Common myeloid progenitor, CD34-positive (primary cell): Measurements from ENCODE around the gene STMN1.
A peak's percentile ranks its signal among the peaks of the same experiment; 100 is the strongest.
"Not testable (repeated sequence)": the region's sequence is repeated elsewhere in the genome, so short reads cannot be mapped to it uniquely, and the experiment has no call there.

Experiments
- CTCF ChIA-PET: fragments of 350-600 bp; sonication (Branson Sonifier 250); formaldehyde crosslinking; loops from one replicate; lab custom pipeline; 2021; ENCODE audit warnings: antibody characterized with exemption; lab: Charles Lee
- POLR2A ChIA-PET: fragments of 350-600 bp; sonication (Branson Sonifier 250); formaldehyde crosslinking; loops from one replicate; lab custom pipeline; 2021; ENCODE audit warnings: antibody characterized with exemption; lab: Charles Lee
- DNase-seq, 3 donors: peaks; one replicate each; pipeline versions ENCODE4 v3.0.0 to v3.0.0-alpha.2; 2013
- H3K27ac ChIP-seq, 2 experiments: 1 replicate in 1 of 2; 2 replicates in 1 of 2; pipeline ENCODE4 v1.7.0; 2013; ENCODE audit warnings: inconsistent platforms in 2 of 2, low read length in 2 of 2, mild to moderate bottlenecking in 2 of 2, low read depth in 1 of 2, moderate library complexity in 1 of 2; ENCODE audit not compliant: severe bottlenecking in 2 of 2, insufficient read depth in 1 of 2, poor library complexity in 1 of 2
- H3K27me3 ChIP-seq, 5 experiments: replicated peaks in 2 of 5; 1 replicate in 3 of 5; 2 replicates in 2 of 5; pipeline versions ENCODE4 v1.6.1 to v1.7.0; 2013; ENCODE audit warnings: low read length in 4 of 5, mild to moderate bottlenecking in 2 of 5, moderate library complexity in 2 of 5, inconsistent platforms in 1 of 5; ENCODE audit not compliant: insufficient read depth in 5 of 5, control insufficient read depth in 4 of 5
- H3K36me3 ChIP-seq, 4 experiments: 1 replicate in 2 of 4; 2 replicates in 2 of 4; pipeline versions ENCODE4 v1.6.1 to v1.7.0; 2013; ENCODE audit warnings: low read length in 3 of 4, control low read depth in 1 of 4, mild to moderate bottlenecking in 1 of 4; ENCODE audit not compliant: control insufficient read depth in 4 of 4, insufficient read depth in 4 of 4
- H3K4me1 ChIP-seq, 4 experiments: 1 replicate in 3 of 4; 2 replicates in 1 of 4; pipeline versions ENCODE4 v1.6.1 to v1.7.1; 2013; ENCODE audit warnings: low read length in 3 of 4, mild to moderate bottlenecking in 3 of 4, control low read depth in 1 of 4, inconsistent platforms in 1 of 4, moderate library complexity in 1 of 4; ENCODE audit not compliant: control insufficient read depth in 4 of 4, insufficient read depth in 4 of 4; ENCODE audit errors: control extremely low read depth in 1 of 4
- H3K4me3 ChIP-seq, 7 experiments: 1 replicate in 4 of 7; 2 replicates in 3 of 7; pipeline versions ENCODE4 v1.5.1 to v1.7.0; 2013; ENCODE audit warnings: mild to moderate bottlenecking in 7 of 7, low read length in 6 of 7, moderate library complexity in 6 of 7, inconsistent platforms in 2 of 7, low read depth in 2 of 7, control low read depth in 1 of 7; ENCODE audit not compliant: insufficient read depth in 4 of 7, control insufficient read depth in 1 of 7; ENCODE audit errors: extremely low read depth in 1 of 7
- H3K9me3 ChIP-seq, 5 experiments: 1 replicate in 4 of 5; 2 replicates in 1 of 5; pipeline versions ENCODE4 v1.6.1 to v1.7.1; 2013; ENCODE audit warnings: low read length in 4 of 5, mild to moderate bottlenecking in 2 of 5, inconsistent platforms in 1 of 5, low read depth in 1 of 5, moderate library complexity in 1 of 5; ENCODE audit not compliant: control insufficient read depth in 4 of 5, insufficient read depth in 2 of 5; ENCODE audit errors: control extremely low read depth in 1 of 5
- WGBS: methylation state at CpG from one replicate; pipeline ENCODE4 v1.1.5; 2013; ENCODE audit not compliant: insufficient coverage; 5-methylcytosine and 5-hydroxymethylcytosine counted together

STMN1 gene

DNA sequence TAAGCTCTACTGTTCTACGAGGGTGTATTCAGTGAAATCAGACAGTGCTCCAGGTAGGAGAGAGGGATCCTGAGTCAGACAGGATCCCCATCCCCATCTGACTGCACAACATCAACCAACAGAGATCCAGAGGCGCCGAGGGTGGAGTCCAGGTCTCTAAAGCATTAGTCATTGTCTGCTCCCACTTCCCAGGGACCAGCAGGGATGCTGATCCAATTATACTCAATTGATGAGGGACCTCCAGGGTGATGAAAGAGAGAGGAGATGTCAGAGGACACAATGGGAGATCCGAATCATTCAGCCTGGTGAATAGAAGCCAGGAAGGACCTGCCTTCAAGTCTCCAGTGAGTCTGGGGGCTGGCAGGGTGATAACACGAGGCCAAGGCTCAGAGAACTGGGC, 39.5 kb upstream of the STMN1 start:
- Histone ChIP-seq H3K27me3 (no peaks in the 10 kb centered on the region), H3K4me1 (no peaks in the 10 kb centered on the region), H3K27ac (no peak overlapping the region), H3K4me3 (no peak overlapping the region), H3K9me3 (peaks cover 0 to 19% (median 6%) of the 10 kb centered on the region in 5 experiments), H3K36me3 (peaks cover 0 to 2% (median 0%) of the 10 kb centered on the region in 4 experiments)
- no peak for DNase-seq
- WGBS = 96% methylated on average over 4 of the region's 5 CpGs
- ChIA-PET CTCF (interaction anchor here (0.9 kb wide), 1 partner anchor 16 kb away, joined by 3 read pairs; no protein-coding TSS in a partner anchor), POLR2A (interaction anchor here (0.6 kb wide), 1 partner anchor 57 kb away, joined by 4 read pairs; no protein-coding TSS in a partner anchor)

DNA sequence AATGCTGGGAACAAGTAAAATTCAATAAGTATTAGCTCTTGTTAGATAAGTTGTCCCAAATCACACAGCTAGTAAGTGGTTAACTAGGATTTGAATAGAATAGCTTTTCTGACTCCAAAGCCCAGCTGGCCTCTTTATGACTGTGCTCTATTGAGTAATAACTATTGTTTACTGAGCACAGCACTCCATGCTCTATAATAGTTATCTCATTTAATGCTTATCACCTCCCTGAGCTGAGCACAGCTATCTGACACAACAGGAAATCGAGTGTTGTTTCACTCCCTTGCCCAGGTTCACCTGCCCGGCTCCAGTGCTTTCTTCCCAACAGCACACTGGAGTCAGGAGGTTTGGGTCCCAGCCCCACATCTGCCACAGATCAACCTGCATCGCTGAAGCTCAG, 38.8 kb upstream of the STMN1 start:
- no peaks in the 10 kb centered on the region for H3K27me3 ChIP-seq
- no peak overlapping the region for H3K4me3 ChIP-seq
- DNase-seq = no peak
- H3K36me3 ChIP-seq = peaks cover 0 to 2% (median 0%) of the 10 kb centered on the region in 4 experiments
- H3K4me1 ChIP-seq = no peaks in the 10 kb centered on the region
- H3K27ac ChIP-seq = no peak overlapping the region
- WGBS = 100% methylated on average over 3 of the region's 3 CpGs
- CTCF ChIA-PET = interaction anchor here (0.6 to 0.9 kb wide), 2 partner anchors 17 to 24 kb away, joined by 3 read pairs; no protein-coding TSS in a partner anchor
- peaks cover 0 to 19% (median 6%) of the 10 kb centered on the region in 5 experiments for H3K9me3 ChIP-seq
- POLR2A ChIA-PET = interaction anchor here (0.7 kb wide), 1 partner anchor 24 kb away, joined by 3 read pairs; no protein-coding TSS in a partner anchor

GRCh38 chr1:25943511-25943910, 37.3 kb upstream of the STMN1 start:
- CTCF ChIA-PET, POLR2A ChIA-PET: not testable (repeated sequence)
- 85% methylated on average over 5 of the region's 5 CpGs for WGBS

DNA sequence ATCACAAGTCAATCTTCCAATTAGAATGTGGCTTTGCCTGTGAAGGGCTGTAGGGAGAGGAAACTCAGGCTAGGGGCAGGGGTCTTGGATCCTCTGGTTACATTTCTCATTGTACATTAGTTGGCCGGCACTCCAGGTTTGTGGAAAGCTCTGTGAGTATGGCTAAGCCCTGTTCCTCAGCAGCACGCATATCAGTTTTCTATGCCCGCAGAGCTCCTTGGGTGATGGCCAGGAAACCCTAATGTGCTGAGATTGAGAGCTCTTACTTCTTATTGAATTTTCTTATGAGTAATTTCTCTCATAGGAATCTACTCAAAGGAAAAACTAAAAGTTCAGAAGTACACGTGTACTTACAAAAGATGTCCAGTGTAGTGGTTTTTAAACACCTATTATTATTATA, 30.7 kb upstream of the STMN1 start:
- no peak for DNase-seq
- Histone ChIP-seq H3K4me1 (no peaks in the 10 kb centered on the region), H3K36me3 (no peaks in the 10 kb centered on the region), H3K4me3 (no peak overlapping the region), H3K27ac (no peak overlapping the region), H3K9me3 (no peaks in the 10 kb centered on the region), H3K27me3 (no peaks in the 10 kb centered on the region)
- ChIA-PET POLR2A (no interaction called here), CTCF (interaction anchor here (1.2 kb wide), 1 partner anchor 14 kb away, joined by 4 read pairs; no protein-coding TSS in a partner anchor)
- 100% methylated on average over 3 of the region's 4 CpGs for WGBS

More at GRCh38 chr1:25943511-25943910, 37.3 kb upstream of the STMN1 start:
- not testable (repeated sequence) for H3K4me1 ChIP-seq, H3K36me3 ChIP-seq, H3K4me3 ChIP-seq, H3K27ac ChIP-seq, H3K27me3 ChIP-seq, DNase-seq
- H3K9me3 ChIP-seq = peaks cover 0 to 19% (median 6%) of the 10 kb centered on the region in 5 experiments

DNA sequence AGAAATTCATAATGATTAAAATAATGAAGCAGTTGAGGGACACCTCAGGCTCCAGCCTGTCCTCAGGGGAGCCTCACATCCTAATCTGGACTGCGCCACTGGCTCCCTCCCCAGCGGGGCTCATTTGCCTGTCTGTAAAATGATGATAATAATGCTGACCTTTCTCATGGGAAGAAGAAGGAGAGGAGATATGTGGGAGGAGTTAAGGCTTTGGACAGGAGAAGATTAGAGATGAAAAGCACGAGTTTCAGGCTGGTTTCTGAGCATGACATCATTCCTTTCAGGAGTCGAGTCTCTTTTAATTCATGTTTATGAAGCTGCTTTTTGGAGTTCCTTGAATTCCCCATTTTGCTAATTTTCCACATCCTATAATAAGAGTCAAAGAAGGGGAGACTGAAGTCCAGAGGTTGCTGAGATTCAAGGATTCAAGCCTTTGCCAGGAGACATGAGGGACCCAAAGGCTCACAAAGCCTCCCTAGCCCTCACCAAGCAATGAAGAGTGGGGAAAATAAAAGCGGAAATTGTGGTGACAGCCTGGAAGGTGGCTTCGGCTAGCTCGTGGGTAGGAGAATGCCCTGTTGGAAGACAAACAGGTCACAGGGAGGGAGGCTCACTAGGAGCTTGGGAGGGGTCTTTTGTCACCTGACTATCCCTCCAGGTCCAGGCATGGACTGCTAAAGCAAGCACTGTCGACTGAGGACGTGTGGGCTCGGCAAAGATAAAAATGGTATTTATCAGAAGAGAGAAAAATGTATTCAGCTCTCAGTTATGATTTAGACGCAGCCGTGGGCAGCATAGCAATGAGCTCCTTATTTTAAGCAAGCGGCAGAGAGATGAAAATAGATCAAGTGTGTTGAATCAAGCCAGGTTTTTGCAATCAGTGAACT, 27.5 kb upstream of the STMN1 start:
- peak overlapping the region in 1 of 2 experiments; percentile 41 for H3K27ac ChIP-seq
- peak in 1 of 3 donors; percentile 16 for DNase-seq
- ChIA-PET CTCF (interaction anchor here (1.0 kb wide), 1 partner anchor 37 kb away, joined by 3 read pairs; no protein-coding TSS in a partner anchor), POLR2A (interaction anchor here (1.3 kb wide), 1 partner anchor 37 kb away, joined by 4 read pairs; no protein-coding TSS in a partner anchor)
- no peaks in the 10 kb centered on the region for H3K36me3 ChIP-seq
- H3K9me3 ChIP-seq = no peaks in the 10 kb centered on the region
- no peaks in the 10 kb centered on the region for H3K4me1 ChIP-seq
- 79% methylated on average over 13 of the region's 13 CpGs for WGBS
- no peak overlapping the region for H3K4me3 ChIP-seq
- no peaks in the 10 kb centered on the region for H3K27me3 ChIP-seq

DNA sequence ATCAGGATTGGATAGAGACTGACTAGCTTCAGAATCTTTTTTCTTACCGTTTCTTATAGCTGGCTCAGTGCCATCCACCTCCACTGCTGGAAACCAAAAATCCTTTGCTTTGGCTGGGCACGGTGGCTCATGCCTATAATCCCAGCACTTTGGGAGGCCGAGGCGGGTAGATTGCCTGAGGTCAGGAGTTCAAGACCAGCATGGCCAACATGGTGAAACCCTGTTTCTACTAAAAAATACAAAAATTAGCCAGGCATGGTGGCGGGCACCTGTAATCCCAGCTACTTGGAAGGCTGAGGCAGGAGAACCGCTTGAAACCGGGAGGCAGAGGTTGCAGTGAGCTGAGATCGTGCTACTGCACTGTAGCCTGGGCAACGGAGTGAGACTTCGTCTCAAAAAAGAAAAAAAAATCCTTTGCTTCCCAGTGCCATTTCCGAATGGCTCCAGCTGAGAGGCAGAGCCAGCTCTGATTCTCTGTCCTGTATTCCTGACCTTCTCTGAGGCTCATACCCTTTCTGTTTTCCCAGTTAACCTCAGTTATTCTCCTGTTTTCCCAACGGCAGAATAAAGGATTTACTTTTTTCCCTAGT, 26.7 kb upstream of the STMN1 start:
- POLR2A ChIA-PET, H3K27ac ChIP-seq, H3K4me1 ChIP-seq, H3K4me3 ChIP-seq, H3K9me3 ChIP-seq, H3K36me3 ChIP-seq, DNase-seq, H3K27me3 ChIP-seq: not testable (repeated sequence)
- CTCF ChIA-PET = interaction anchor here (0.9 kb wide), 1 partner anchor 30 kb away, joined by 3 read pairs; no protein-coding TSS in a partner anchor
- whole genome bisulfite sequencing = 98% methylated on average over 9 of the region's 12 CpGs
